Activated B cell treated with CpG ODN at 0.5 μM for 24 hours (primary cell): Measurements from ENCODE around the gene BEX2. TPM values are rescaled to one million over a fixed set of nuclear protein-coding genes. Genes with fewer than 3 reads are reported as not detected.
"Not testable (repeated sequence)": the region's sequence is repeated elsewhere in the genome, so short reads cannot be mapped to it uniquely, and the experiment has no call there.

Experiments used
- ATAC-seq: fragments of 200-7000 bp; cut with Tn5 transposase; one replicate; pipeline ENCODE4 v1.10.0; 2021; ENCODE audit warnings: low read depth, mild to moderate bottlenecking, moderate library complexity
- CTCF ChIA-PET: fragments of 350-600 bp; sonication (Branson Sonifier 250); formaldehyde crosslinking; loops from one replicate; lab custom pipeline; 2021; ENCODE audit warnings: antibody characterized with exemption; lab: Charles Lee
- POLR2A ChIA-PET: fragments of 350-600 bp; sonication (Branson Sonifier 250); formaldehyde crosslinking; loops from one replicate; lab custom pipeline; 2021; ENCODE audit warnings: antibody characterized with exemption; lab: Charles Lee
- DNase-seq: peaks from one replicate; pipeline ENCODE4 v3.0.0; 2022
- H3K27ac Mint-ChIP-seq: one replicate; pipeline ENCODE4 v1.8.0; 2020; ENCODE audit warnings: mixed read lengths
- H3K27me3 Mint-ChIP-seq: one replicate; pipeline ENCODE4 v1.8.0; 2021; ENCODE audit warnings: mixed read lengths
- H3K36me3 Mint-ChIP-seq: one replicate; pipeline ENCODE4 v1.8.0; 2021; ENCODE audit warnings: low read depth, mixed read lengths
- H3K4me1 Mint-ChIP-seq: one replicate; pipeline ENCODE4 v1.8.0; 2021; ENCODE audit warnings: mixed read lengths
- H3K4me3 Mint-ChIP-seq: one replicate; pipeline ENCODE4 v1.8.0; 2020; ENCODE audit warnings: mild to moderate bottlenecking, mixed read lengths
- H3K9me3 Mint-ChIP-seq: one replicate; pipeline ENCODE4 v1.8.0; 2020; ENCODE audit warnings: mixed read lengths
- intact Hi-C: fragments of 100-400 bp; cut with micrococcal nuclease; formaldehyde crosslinking; loops from one replicate; pipeline ENCODE4 v1.15.1; 2024
- total RNA-seq: library from RNA; stranded (reverse); gene quantifications from 2 replicates; pipeline ENCODE4 v1.2.3, GENCODE V29; 2022
- TF ChIP-seq, protein P1 (sequence below): fragments of 200-600 bp; IDR thresholded peaks from one replicate; pipeline ENCODE4 v1.8.0; 2022; ENCODE audit warnings: antibody characterized with exemption, mild to moderate bottlenecking

Gene BEX2
- total RNA-seq = 12.3 and 13.1 TPM in 2 replicates

DNA sequence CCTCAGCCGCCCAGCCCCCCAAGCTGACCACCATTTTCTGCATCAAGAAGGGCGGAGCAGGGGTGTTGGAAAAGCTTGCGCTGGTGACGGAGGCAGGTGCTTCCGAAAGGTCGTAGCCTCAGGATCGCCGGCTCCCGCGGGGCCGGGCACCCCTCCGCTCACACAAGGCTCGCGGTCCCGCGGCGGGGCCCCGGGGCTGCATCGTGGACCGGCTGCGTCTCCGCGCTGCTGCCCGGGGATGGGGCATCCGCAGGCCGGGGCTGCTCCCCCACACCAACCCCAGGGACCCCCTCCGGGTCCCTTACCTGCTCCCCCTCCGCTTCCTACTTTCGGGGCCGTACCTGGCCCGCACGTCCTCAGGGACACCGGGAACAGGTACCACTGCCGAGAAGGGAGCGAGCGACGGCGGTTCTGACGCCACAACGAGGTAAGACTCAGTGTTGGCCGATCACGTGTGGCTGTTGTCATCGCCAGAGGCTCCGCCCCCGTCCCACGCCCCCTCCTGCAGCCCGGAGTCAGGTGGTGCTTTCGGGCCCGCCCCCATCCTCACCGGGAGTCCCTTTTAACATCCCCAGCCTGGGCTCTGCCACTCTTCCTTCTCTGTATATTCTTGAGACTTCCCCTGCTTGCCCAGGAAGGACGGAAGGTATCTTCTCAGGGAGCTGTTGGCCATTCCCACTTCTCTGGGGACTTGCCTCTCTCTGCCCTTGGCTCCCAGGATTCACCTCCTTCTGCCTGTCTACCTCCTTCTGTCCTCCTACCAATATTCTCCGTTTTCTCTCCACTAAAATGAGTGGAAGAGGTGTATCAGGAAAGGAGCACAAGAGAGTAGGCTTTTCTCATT, at the start of gene BEX2:
TSS of gene BEX2 (minus strand) at position 436 of the 844 bp plus-strand sequence. CDS start 1,014 bp downstream, outside the sequence.
- peak within 1 kb of the TSS; percentile 35 for H3K27ac Mint-ChIP-seq
- peak within 1 kb of the TSS; percentile 82 for H3K4me3 Mint-ChIP-seq
- ChIA-PET POLR2A (no interaction called here), CTCF (no interaction called here)
- no peaks in the 10 kb centered on the region for H3K27me3 Mint-ChIP-seq
- DNase-seq = peak; percentile 66
- peaks cover 2% of the 10 kb centered on the region for H3K9me3 Mint-ChIP-seq
- TF ChIP-seq, protein P1, sequence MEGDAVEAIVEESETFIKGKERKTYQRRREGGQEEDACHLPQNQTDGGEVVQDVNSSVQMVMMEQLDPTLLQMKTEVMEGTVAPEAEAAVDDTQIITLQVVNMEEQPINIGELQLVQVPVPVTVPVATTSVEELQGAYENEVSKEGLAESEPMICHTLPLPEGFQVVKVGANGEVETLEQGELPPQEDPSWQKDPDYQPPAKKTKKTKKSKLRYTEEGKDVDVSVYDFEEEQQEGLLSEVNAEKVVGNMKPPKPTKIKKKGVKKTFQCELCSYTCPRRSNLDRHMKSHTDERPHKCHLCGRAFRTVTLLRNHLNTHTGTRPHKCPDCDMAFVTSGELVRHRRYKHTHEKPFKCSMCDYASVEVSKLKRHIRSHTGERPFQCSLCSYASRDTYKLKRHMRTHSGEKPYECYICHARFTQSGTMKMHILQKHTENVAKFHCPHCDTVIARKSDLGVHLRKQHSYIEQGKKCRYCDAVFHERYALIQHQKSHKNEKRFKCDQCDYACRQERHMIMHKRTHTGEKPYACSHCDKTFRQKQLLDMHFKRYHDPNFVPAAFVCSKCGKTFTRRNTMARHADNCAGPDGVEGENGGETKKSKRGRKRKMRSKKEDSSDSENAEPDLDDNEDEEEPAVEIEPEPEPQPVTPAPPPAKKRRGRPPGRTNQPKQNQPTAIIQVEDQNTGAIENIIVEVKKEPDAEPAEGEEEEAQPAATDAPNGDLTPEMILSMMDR = no peak
- peak; percentile 98 for ATAC-seq
- no peaks in the 10 kb centered on the region for H3K36me3 Mint-ChIP-seq
- intact Hi-C loops = loop anchor here (2.0 to 10.0 kb wide), 3 partner anchors 53 to 374 kb away; partner anchors contain the start of genes BEX4, MORF4L2 and TCEAL8
- no peaks in the 10 kb centered on the region for H3K4me1 Mint-ChIP-seq

DNA sequence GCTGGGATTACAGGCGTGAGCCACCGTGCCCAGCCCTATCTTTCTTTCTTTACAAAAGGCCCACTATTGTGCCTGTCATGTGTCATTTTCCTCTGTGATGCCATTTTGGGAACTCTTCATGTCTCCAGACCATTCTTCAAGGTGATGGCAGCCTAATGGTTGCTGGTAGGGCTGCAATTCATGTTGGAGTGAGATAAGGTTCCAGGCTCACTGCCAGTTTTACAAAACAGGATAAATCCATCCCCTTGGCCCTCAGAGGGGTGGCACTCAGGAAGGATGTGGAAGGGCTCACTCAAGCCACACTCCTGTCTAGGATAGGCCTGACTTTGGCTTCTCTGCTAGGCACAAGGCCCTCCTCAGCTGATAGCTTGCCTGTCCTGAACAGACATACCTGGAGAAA, 49.3 kb upstream of the BEX2 start:
- Mint-ChIP-seq H3K4me3 (no peak overlapping the region), H3K27ac (no peak overlapping the region), H3K9me3 (no peaks in the 10 kb centered on the region), H3K4me1 (peaks cover 5% of the 10 kb centered on the region), H3K27me3 (peaks cover 2% of the 10 kb centered on the region), H3K36me3 (no peaks in the 10 kb centered on the region)
- ATAC-seq (no peak), DNase-seq (no peak)
- POLR2A ChIA-PET = no interaction called here
- CTCF ChIA-PET = no interaction called here
- intact Hi-C loops = no loop called here
- TF ChIP-seq, protein P1 = no peak

DNA sequence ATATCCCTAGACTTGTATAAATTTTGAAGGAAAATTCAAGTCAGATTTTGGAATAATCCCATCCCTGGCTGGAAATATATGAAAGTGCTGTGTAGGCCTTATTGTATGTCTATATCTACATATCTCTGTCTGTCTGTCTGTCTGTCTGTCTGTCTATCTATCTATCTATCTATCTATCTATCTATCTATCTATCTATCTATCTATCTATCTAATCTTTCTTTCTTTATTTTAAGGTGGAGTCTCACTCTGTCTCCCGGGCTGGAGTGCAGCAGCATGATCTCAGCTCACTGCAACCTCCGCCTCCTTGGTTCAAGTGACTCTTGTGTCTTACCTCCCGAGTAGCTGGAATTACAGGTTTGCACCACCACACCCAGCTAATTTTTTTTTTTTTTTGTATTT, 48.8 kb upstream of the BEX2 start:
- H3K27ac Mint-ChIP-seq, H3K4me3 Mint-ChIP-seq, H3K4me1 Mint-ChIP-seq, DNase-seq, H3K9me3 Mint-ChIP-seq, POLR2A ChIA-PET, ATAC-seq, intact Hi-C loops, H3K27me3 Mint-ChIP-seq, CTCF ChIA-PET, H3K36me3 Mint-ChIP-seq: not testable (repeated sequence)

GRCh38 chrX:103357871-103358270, 47.1 kb upstream of the BEX2 start:
- no peak for ATAC-seq
- ChIA-PET CTCF (no interaction called here), POLR2A (no interaction called here)
- no peaks in the 10 kb centered on the region for H3K9me3 Mint-ChIP-seq
- TF ChIP-seq, protein P1 = no peak
- no peak for DNase-seq
- no peak overlapping the region for H3K4me3 Mint-ChIP-seq
- peaks cover 2% of the 10 kb centered on the region for H3K27me3 Mint-ChIP-seq
- intact Hi-C loops = no loop called here
- H3K27ac Mint-ChIP-seq = no peak overlapping the region
- H3K4me1 Mint-ChIP-seq = peaks cover 5% of the 10 kb centered on the region
- no peaks in the 10 kb centered on the region for H3K36me3 Mint-ChIP-seq

DNA sequence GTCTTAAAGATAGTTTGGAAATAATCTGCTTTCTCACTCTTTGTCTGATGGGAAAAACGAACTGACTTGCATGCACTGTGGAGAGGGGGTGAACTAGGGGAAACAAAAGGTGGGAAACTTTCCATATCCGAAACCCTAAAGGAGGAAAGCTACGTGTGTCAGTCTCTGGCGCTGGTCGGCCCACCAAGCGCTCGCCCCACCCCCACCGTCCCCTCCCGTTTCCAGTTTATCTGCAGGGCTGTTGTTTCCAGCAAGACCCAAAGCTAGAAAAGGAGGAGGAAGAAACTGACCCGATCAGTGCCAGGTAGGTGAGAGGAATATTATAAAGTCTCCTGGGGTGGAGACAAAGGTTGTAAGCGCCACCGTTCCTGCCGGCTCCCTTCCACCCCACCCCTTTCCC, 46.1 kb upstream of the BEX2 start:
- ChIA-PET POLR2A (no interaction called here), CTCF (no interaction called here)
- ATAC-seq (no peak), DNase-seq (no peak)
- Mint-ChIP-seq H3K9me3 (no peaks in the 10 kb centered on the region), H3K4me3 (peak overlapping the region; percentile 85), H3K27ac (no peak overlapping the region), H3K36me3 (no peaks in the 10 kb centered on the region), H3K27me3 (peaks cover 2% of the 10 kb centered on the region), H3K4me1 (peaks cover 5% of the 10 kb centered on the region)
- intact Hi-C loops = no loop called here
- TF ChIP-seq, protein P1 = no peak
